Muscle layer of colon (tissue), 2 donors: ENCODE measurements around the gene RGL1.

Experiments
- H3K27ac ChIP-seq: one replicate; pipeline ENCODE4 v1.7.0; 2013; ENCODE audit warnings: low read depth, mild to moderate bottlenecking, low read length, moderate library complexity
- H3K27me3 ChIP-seq, 2 donors: one replicate each; pipeline ENCODE4 v1.7.0; 2013; ENCODE audit warnings: low read length in 2 of 2, mild to moderate bottlenecking in 2 of 2; ENCODE audit not compliant: insufficient read depth in 2 of 2, control insufficient read depth in 1 of 2
- H3K36me3 ChIP-seq: one replicate; pipeline ENCODE4 v1.7.0; 2013; ENCODE audit warnings: mild to moderate bottlenecking, low read length; ENCODE audit not compliant: insufficient read depth
- H3K4me1 ChIP-seq: one replicate; pipeline ENCODE4 v1.7.0; 2013; ENCODE audit warnings: mild to moderate bottlenecking, low read length; ENCODE audit not compliant: insufficient read depth
- H3K4me3 ChIP-seq, 2 donors: one replicate each; pipeline ENCODE4 v1.7.0; 2013; ENCODE audit warnings: low read length in 2 of 2, low read depth in 1 of 2, mild to moderate bottlenecking in 1 of 2, moderate library complexity in 1 of 2
- H3K9ac ChIP-seq: one replicate; pipeline ENCODE4 v1.7.0; 2013; ENCODE audit warnings: low read length
- H3K9me3 ChIP-seq: one replicate; pipeline ENCODE4 v1.7.0; 2013; ENCODE audit warnings: mild to moderate bottlenecking, low read length
- donor health status: abdominal sarcoma.
- donor health status: Adenocarcinoma of cecum.

Gene RGL1

DNA sequence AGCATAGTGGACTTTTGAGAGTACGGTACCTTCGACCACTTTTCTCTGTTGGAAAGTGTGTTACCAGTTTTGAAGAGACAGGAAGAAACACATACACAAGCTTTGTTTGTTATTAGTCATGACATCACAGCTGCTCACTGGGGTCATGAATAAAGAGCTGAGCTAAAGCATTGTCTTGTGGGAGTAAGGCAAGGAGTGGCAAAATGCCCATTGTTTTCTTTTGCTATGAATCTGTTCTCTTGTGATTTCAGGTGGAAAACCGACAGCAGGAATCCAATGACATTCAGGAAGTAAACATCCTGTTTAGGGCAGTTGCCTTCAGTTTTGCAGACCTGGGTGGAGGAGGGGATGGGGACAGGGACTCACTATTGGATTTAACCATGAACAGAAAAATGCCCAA, 66.2 kb downstream of the RGL1 start:
- Histone ChIP-seq H3K27me3 (no peaks in the 10 kb centered on the region), H3K36me3 (no peaks in the 10 kb centered on the region), H3K9me3 (no peaks in the 10 kb centered on the region), H3K9ac (no peak overlapping the region), H3K4me3 (no peak overlapping the region), H3K27ac (no peak overlapping the region), H3K4me1 (peaks cover 46% of the 10 kb centered on the region)

DNA sequence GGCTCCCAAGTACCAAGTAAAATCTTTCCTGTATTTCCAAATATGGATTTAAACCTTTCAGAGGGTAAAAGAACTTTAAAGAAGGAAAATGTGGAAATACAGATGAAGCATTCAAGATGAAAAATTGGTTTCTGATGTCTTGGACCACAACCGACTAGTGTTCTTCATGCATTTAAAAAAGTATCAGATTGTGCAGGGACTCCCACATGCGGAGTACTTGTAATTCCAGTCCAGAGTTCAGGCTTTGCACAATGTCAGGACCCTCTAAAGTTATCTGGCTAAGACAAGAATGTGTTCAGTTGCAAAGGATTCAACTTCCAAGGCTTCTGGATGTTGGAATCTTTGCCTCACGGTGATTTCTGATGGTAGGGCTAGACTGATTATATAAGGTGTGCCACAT, 66.7 kb downstream of the RGL1 start:
- Histone ChIP-seq H3K27me3 (no peaks in the 10 kb centered on the region), H3K9me3 (no peaks in the 10 kb centered on the region), H3K9ac (no peak overlapping the region), H3K4me1 (peaks cover 51% of the 10 kb centered on the region), H3K4me3 (no peak overlapping the region), H3K36me3 (no peaks in the 10 kb centered on the region), H3K27ac (no peak overlapping the region)

DNA sequence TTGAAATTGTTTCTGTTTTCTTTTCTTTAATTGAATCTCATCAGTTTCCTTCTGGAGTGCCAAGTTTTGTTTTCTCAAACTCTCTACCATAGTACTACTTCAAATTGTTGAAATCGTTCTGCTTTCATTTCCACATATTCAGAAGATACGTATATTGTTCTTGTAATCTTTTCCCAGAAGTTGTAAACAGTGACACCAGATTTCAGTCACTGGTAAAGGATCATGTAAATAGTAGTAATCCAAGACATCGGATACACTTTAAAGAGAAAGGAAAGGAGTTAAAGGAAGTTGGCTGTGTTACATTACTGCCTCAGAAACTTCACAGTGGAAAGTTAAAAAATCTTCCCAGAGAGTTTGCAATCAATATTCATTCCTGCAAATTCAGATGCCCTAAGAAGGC, 67.5 kb downstream of the RGL1 start:
- H3K9me3 ChIP-seq, result no peaks in the 10 kb centered on the region
- H3K4me3 ChIP-seq, result peak overlapping the region in 1 of 2 donors; percentile 26
- H3K27ac ChIP-seq, result peak overlapping the region; percentile 40
- no peaks in the 10 kb centered on the region for H3K36me3 ChIP-seq
- no peaks in the 10 kb centered on the region for H3K27me3 ChIP-seq
- H3K9ac ChIP-seq, result no peak overlapping the region
- peaks cover 59% of the 10 kb centered on the region for H3K4me1 ChIP-seq

DNA sequence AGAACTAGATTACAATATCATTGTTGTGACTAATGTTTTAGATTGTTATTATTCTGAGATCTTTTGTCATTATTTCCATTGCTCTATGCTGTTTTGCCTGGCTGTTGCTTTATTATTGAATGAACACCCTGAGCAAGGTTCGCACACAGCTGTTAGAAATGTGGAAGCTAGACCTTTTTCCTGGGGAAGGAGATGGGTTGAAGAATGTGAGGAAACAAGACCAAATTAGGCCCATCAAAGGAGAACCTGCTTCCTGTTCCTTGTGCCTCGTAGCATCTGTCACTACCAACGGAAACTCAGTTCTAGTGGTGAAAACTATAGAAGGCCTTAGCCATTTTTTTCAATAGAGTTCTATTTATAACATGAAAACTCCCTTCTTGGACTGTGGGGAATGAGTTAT, 68.7 kb downstream of the RGL1 start:
- Histone ChIP-seq H3K4me1 (peaks cover 64% of the 10 kb centered on the region), H3K4me3 (peak overlapping the region in 1 of 2 donors; percentile 12), H3K36me3 (no peaks in the 10 kb centered on the region), H3K9ac (no peak overlapping the region), H3K27me3 (no peaks in the 10 kb centered on the region), H3K27ac (no peak overlapping the region), H3K9me3 (no peaks in the 10 kb centered on the region)

DNA sequence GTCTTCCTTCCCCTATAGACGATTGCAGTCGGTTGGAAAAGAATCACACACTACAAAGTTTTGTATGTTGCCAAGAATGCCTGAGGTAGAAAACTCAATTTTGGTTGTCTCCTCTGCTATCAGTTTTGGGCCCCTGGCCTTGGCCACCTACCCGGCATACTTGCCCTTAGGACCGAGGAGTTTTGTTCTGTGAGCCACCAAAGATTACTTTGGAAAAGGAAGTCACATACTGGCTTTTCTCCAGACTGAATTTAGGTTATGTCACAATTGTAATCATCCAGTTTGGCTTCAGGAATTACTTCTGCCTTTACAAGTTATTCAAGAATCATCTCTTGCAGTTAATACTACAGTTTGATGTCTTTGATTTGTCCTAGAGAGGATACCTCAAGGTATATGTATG, 71.4 kb downstream of the RGL1 start:
- Histone ChIP-seq H3K9ac (peak overlapping the region; percentile 25), H3K4me1 (peaks cover 66% of the 10 kb centered on the region)

DNA sequence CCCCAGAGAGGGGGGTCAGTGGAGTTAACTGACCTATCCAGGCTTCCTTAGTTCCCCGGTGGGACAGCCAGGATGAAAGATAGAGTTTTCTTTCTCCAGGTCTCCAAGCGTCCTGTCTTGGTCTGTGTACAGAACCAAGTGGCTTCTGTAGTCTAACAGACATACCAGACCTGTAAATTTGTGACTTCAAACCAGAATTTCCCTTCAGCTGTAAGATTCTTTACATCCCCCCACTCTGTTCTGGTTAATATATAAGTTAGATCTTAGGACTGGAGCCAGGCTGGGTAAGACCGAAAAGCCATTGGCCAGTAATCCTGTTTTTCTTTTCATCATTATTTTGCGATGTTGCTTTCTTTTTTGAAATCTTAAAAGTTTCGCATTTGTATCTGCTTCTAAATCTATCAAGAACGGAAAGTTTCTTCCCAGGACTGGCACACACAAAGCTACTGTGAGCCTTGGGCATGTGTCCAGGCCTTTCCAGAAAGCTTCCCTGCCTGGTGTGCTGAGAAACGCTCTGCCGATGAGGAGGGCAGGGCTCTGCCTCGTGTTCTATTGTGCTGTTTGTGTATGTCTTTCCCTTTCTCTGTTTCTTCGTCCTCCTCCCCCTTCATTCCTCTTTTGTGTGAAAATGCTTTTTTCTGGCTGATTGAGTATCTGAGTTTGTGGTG, 72.3 kb downstream of the RGL1 start:
- H3K27me3 ChIP-seq, result no peaks in the 10 kb centered on the region
- H3K9ac ChIP-seq, result peak overlapping the region; percentile 25
- peaks cover 66% of the 10 kb centered on the region for H3K4me1 ChIP-seq
- H3K36me3 ChIP-seq, result no peaks in the 10 kb centered on the region
- H3K27ac ChIP-seq, result peak overlapping the region; percentile 59
- no peaks in the 10 kb centered on the region for H3K9me3 ChIP-seq
- H3K4me3 ChIP-seq, result peak overlapping the region in 1 of 2 donors; percentile 47

More for the DNA sequence above, 71.4 kb downstream of the RGL1 start:
- Histone ChIP-seq H3K9me3 (no peaks in the 10 kb centered on the region), H3K4me3 (no peak overlapping the region), H3K27me3 (no peaks in the 10 kb centered on the region), H3K27ac (peak overlapping the region; percentile 22), H3K36me3 (no peaks in the 10 kb centered on the region)

DNA sequence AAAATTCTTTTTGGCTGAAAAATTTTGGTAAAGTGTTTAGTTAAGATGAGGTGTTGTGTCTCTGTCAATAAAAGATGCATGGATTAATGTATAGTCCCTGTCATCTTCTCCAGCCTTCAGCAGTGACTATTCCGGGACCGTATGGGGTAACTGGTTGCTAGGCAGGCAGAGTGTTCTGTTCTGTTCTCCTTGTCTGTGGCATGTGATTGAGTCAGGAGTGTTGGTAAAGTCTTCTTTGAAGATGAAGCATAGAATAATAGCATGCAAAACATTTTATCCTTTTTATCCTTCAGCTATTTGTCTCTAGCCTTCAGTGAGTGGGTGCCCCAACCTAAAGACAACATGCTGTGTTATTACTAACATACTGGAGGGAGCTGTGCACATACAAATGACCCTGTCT, 74.6 kb downstream of the RGL1 start:
- Histone ChIP-seq H3K36me3 (peaks cover 7% of the 10 kb centered on the region), H3K27ac (no peak overlapping the region), H3K4me3 (no peak overlapping the region), H3K27me3 (no peaks in the 10 kb centered on the region), H3K9ac (no peak overlapping the region), H3K4me1 (peaks cover 50% of the 10 kb centered on the region), H3K9me3 (no peaks in the 10 kb centered on the region)

DNA sequence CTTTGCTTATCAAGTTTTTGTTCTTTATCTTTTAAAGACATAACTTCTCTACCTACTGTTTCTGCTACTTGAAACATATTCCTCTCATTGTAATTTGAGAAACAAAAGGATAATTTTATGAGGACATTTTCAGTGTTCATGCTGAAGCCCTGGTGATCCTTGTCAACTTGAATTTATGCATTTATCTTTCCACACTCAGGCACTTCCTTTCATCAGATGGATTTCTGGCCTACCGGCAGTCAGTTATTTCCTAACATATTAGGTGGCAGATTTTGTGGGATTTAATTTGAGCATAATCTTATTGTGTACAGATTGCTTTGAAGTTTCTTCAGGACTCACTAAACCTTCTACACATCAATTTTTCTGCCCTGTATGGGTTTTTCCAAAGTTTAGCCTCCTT, 75.0 kb downstream of the RGL1 start:
- Histone ChIP-seq H3K27me3 (no peaks in the 10 kb centered on the region), H3K9ac (no peak overlapping the region), H3K36me3 (peaks cover 12% of the 10 kb centered on the region), H3K27ac (no peak overlapping the region), H3K4me1 (peaks cover 47% of the 10 kb centered on the region), H3K9me3 (no peaks in the 10 kb centered on the region), H3K4me3 (no peak overlapping the region)

DNA sequence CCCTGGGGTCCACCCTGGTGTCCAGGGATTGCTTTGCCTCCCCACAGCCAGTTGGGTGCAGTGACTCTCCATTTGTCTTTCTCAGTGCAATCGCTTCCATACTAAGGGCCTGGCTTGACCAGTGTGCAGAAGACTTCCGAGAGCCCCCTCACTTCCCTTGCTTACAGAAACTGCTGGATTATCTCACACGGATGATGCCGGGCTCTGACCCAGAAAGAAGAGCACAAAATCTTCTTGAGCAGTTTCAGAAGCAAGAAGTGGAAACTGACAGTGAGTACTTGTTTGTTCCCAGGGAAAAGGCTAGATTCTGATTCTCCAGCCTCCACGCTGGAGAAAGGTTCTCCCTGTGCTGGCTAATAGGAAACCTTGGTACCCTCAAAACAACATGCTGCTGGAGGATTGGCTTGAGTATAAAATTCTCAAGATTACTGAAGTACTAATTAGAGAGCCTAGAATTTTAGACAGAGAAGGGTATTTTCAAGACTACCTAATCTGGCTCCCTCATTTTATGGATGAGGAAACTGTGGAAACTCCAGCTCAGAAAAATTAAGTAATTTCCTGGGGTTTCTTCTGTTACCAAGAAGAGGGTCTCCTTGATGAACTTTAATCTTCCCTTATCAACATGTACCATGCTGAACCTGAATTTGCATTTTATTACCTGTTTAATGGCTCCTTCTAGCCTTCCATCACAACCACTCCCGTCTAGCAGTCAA, 75.8 kb downstream of the RGL1 start:
- Histone ChIP-seq H3K4me1 (peaks cover 47% of the 10 kb centered on the region), H3K27ac (no peak overlapping the region), H3K9ac (no peak overlapping the region)

DNA sequence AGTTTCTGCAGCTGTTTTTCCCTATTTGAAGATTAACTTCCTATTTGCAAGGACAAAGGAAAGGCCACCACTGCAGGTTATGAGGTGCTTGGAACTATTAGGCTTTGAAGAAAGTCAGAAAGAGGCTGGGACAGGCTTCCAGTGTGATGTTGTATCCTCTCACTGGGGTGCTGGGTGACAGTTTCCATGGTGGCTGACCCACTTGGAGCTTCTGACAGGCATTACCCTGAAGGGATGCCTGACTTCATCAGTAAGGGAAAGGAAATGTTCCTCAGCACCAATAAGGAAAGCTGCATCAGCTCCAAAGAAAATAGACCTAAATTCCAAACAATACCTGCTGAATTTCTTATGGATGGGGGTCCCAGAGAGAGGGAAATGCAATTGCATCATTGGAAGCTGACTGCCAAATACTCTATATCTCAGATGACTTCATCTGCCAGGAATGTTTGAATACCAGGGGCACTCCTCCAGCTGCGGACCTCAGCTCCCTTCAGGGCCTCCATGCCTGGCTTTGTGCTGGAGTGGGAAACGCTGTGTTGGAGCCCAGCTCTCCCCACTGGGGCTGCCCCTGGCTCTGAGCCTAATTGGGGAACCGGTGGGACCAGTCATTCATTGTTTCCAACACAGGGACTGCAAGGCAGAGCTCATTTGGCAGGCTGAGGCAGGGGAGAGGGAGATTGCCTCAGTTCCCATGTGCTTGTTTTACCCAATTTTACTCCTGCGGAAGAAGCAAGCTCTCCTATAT, 76.6 kb downstream of the RGL1 start:
- Histone ChIP-seq H3K4me3 (no peak overlapping the region), H3K27ac (peak overlapping the region; percentile 26), H3K36me3 (peaks cover 19% of the 10 kb centered on the region), H3K9me3 (no peaks in the 10 kb centered on the region), H3K4me1 (peaks cover 43% of the 10 kb centered on the region), H3K27me3 (no peaks in the 10 kb centered on the region), H3K9ac (no peak overlapping the region)

More for the DNA sequence above, 75.8 kb downstream of the RGL1 start:
- Histone ChIP-seq H3K9me3 (no peaks in the 10 kb centered on the region), H3K4me3 (no peak overlapping the region), H3K36me3 (peaks cover 19% of the 10 kb centered on the region), H3K27me3 (no peaks in the 10 kb centered on the region)

DNA sequence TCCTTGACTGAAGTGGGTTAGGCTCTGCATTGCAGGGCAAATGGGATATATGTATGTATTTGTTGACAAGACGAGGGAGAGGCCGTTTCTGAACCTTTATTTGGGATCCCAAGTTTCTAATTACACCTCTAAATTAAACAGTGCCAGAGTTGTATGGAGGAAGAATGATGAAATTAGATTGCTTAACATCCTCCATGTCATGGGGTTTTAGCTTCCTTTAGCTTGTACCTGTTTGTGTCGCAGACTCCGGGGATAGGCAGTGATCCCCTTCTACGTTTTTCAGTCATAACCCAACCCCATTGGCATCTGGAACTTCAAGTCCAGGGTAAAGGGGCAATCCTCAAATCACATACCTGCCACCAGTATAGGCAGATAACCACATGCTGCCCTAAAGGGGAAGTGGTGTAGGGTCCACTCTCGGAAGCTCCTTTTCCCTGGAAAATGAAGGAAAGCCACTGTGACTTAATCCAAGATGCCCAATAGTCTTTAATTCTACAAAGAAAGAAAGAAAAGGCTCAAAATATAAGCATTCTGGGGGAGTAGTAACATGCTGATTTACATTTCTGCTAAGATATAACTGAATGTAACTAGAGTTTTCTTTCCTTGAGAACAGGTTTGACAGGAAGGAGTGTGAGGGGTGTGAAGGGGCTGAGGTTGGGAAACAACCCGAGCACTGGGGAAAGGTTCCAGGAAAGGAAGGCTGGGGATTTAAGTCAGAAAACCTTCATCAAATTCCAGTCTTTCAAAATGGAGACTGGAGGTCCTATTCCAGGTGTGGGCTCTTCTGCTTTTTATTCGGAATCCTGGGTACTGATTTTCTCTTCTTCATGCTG, 77.6 kb downstream of the RGL1 start:
- H3K4me3 ChIP-seq, result no peak overlapping the region
- H3K27ac ChIP-seq, result peak overlapping the region; percentile 26
- no peaks in the 10 kb centered on the region for H3K27me3 ChIP-seq
- no peak overlapping the region for H3K9ac ChIP-seq
- H3K36me3 ChIP-seq, result peaks cover 19% of the 10 kb centered on the region
- H3K4me1 ChIP-seq, result peaks cover 41% of the 10 kb centered on the region
- H3K9me3 ChIP-seq, result no peaks in the 10 kb centered on the region
